Measurements from ENCODE around the gene CNTN5.

CNTN5 gene

DNA sequence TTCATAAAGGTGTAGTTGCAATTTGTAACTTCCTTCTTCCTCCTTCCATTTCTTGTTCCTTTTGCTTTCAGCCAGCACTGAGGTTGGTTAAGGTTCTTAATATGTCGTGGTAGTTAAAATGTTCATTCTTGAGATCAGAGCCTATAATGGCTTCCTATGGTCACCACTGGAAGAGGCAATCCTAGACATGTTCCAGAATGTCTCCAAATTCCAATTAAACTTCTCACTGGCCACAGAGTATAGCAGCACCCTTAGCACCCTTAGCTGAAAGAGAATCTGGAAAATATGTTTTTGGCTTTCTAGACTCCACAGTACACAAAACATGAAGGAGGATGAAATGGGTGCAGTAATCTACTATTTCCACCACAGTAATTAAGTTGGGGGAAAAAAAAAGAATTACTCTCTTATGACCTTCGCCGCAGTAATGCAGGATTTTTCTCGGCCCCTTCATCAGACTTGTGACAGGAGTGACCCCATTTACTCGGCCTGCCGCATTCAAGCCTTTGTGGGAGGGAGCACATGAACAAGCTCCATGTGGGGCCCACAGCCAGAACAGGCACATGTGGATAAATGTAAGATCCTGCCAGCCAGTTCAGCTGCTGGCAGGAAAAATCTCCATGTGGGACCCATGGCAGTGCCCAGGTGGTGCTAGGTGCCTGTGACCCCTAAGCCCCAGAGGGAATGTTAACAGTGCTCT is 1317.5 kb downstream of the CNTN5 start:
- H3K4me3 ChIP-seq (replicated peaks; ENCODE audit: low read depth, low read length): no peak overlapping the region
- no peak for DNase-seq (ENCODE audit: low read depth)
- TF ChIP-seq, protein P1, sequence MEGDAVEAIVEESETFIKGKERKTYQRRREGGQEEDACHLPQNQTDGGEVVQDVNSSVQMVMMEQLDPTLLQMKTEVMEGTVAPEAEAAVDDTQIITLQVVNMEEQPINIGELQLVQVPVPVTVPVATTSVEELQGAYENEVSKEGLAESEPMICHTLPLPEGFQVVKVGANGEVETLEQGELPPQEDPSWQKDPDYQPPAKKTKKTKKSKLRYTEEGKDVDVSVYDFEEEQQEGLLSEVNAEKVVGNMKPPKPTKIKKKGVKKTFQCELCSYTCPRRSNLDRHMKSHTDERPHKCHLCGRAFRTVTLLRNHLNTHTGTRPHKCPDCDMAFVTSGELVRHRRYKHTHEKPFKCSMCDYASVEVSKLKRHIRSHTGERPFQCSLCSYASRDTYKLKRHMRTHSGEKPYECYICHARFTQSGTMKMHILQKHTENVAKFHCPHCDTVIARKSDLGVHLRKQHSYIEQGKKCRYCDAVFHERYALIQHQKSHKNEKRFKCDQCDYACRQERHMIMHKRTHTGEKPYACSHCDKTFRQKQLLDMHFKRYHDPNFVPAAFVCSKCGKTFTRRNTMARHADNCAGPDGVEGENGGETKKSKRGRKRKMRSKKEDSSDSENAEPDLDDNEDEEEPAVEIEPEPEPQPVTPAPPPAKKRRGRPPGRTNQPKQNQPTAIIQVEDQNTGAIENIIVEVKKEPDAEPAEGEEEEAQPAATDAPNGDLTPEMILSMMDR (IDR thresholded peaks at IDR 0.05; ENCODE audit: low read length, missing control alignments): no peak

DNA sequence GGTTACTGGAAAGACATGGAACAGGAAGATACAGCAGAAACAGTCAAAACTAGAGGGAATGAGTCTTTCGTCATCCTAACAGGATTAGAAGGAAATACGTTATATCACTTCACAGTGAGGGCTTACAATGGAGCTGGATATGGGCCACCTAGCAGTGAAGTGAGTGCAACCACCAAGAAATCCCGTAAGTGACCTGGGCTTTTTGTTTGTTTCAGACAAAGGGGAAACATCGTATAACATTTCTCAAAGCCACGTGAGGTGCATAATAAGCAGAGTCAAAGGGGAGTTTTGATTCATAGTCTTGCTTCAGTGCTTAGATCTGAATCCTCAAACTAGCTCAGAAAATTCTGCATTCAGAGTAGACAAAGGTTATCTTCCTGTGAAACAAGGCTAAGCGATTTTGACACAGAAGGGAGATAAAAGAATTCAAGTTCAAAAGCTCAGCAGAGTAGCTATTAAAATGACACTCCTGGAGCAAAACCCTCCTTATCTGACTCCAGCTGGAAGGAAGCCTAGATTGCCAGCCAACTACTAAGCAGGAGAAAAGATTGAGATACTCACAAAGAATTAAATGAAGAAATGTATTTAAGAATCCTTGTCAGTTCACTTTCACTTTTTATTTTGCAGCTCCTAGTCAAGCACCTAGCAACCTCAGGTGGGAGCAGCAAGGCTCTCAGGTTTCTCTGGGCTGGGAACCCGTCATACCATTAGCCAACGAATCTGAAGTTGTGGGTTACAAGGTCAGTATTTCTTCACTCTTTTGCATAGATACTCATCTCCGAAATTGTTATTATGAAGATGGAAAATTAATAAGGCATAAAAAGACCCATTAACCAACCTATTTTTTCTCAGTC is 1319.9 kb downstream of the CNTN5 start:
- TF ChIP-seq, protein P1 (IDR thresholded peaks at IDR 0.05; ENCODE audit: low read length, missing control alignments): no peak
- DNase-seq (ENCODE audit: low read depth): peak; percentile 8
- H3K4me3 ChIP-seq (replicated peaks; ENCODE audit: low read depth, low read length): no peak overlapping the region

DNA sequence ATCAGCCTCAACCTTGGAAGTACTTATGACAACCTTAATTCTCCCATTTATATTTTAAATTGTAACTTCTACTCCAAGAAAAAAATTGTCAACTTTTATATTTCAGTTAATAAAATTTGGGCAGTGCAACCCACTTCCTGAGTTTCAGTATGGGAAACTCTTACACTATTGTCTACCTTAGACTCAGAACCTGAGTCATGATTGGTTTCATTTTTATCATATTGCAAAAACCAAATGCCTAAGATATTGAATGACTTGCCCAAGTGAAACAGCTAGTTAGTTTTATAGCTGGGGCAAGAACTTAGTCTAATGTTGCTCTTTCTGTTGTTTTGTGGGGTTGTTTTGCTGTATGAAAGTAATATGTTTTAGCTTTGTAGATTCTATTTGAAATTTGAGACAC is 1332.3 kb downstream of the CNTN5 start:
- TF ChIP-seq, protein P1 (IDR thresholded peaks at IDR 0.05; ENCODE audit: low read length, missing control alignments): no peak
- no peak overlapping the region for H3K4me3 ChIP-seq (replicated peaks; ENCODE audit: low read depth, low read length)
- DNase-seq (ENCODE audit: low read depth): no peak

DNA sequence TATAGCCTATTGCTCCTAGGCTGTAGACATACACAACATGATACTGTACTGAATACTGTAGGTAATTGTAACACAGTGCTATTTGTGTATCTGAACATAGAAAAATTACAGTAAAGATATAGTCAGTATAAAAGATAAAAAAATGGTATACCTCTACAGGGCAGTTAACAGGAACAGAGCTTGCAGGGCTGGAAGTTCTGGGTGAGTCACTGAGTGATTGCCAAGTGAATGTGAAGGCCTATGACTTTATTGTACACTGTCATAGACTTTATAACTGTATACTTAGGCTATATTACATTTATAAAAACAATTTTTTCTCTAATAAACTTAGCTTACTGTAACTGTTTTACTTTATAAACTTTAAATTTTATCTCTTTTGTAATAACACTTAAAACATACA is 1334.0 kb downstream of the CNTN5 start:
- no peak for DNase-seq (ENCODE audit: low read depth)
- TF ChIP-seq, protein P1 (IDR thresholded peaks at IDR 0.05; ENCODE audit: low read length, missing control alignments): no peak
- no peak overlapping the region for H3K4me3 ChIP-seq (replicated peaks; ENCODE audit: low read depth, low read length)

DNA sequence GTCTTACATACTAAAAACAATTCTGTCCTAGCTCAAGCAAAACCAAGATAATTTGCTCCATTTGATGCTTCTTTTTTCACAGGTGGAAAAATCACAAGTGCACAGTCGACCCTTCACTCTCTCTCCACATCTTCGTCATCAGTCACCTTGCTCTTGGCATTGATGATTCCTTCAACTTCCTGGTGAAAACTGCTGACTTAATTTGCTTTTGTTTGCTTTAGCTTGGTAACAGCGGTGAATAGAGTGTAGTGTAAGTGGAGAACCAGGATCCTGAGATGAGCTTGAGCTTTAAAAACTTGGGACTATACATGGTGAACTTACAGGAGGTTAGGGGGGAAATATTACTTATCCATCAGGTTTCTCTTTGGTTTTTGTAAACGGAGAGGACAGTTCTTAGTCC is 1335.3 kb downstream of the CNTN5 start:
- no peak overlapping the region for H3K4me3 ChIP-seq (replicated peaks; ENCODE audit: low read depth, low read length)
- no peak for DNase-seq (ENCODE audit: low read depth)
- TF ChIP-seq, protein P1 (IDR thresholded peaks at IDR 0.05; ENCODE audit: low read length, missing control alignments): no peak

DNA sequence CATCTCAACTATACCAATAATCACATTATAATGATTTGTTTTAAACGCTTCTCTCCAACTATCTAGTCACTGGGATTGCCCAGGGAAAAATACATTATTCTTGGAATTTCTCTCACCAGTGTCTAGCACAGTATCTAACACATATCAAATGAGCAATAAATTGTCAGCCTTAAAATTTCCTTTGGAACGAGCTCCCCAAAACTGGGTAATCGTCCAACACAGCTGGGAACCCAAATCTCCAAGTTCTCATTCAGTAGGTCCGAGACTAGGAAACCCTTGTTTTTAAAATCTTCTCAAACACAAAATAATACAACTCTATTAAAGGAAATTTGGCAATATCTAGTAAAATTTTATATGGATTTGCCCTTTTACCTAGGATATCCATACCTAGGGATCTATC is 1338.5 kb downstream of the CNTN5 start:
- DNase-seq (ENCODE audit: low read depth): no peak
- TF ChIP-seq, protein P1 (IDR thresholded peaks at IDR 0.05; ENCODE audit: low read length, missing control alignments): no peak
- no peak overlapping the region for H3K4me3 ChIP-seq (replicated peaks; ENCODE audit: low read depth, low read length)

Data from fibroblast of pulmonary artery (primary cell).